ENCODE results near the gene STYK1.
"Not testable (repeated sequence)": the region's sequence is repeated elsewhere in the genome, so short reads cannot be mapped to it uniquely, and the experiment has no call there.

STYK1 gene

DNA sequence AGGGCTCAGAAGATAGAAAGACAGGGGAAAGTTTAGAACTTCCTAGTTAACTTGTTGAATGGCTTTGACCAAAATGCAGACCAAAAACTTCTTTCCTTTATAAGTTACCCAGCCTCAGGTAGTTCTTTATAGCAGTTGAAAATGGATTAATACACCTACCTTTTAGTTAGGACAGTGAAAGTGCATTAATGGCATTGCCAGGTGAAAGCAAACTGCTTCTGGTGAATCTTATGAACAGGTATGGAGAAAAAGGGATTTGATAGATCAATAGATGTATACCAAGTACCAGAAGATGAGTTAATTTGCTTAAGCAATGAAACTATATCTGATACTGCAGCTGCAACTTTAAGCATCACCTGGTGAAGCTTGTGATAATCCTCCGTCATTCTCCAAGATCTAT, 14.2 kb upstream of the STYK1 start:
- no peak for DNase-seq (ENCODE audit: low spot score)

DNA sequence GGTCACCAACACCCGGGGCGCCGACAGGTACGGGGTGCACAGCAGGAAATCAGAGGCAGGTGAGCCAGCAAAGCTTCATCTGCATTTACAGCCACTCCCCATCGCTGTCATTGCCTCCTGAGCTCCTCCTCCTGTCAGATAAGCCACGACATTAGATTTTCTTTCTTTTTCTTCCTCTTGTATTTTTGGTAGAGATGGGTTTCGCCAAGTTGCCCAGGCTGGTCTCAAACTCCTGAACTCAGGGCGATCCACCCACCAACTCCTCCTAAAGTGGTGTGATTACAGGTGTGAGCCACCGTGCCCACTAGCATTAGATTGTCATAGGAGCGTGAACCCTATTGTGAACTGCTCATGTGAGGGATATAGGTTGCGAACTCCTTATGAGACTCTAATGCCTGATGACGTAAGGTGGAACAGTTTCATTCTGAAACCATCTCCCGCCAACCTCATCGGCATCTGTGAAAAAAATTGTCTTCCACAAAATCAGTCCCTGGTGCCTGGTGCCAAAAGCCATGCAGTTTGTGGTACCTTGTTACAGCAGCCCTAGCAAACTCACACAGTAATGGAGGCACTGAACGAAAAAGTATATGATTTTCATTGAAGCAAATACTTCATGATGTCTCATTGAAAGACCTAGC, 1.5 kb downstream of the STYK1 start:
- DNase-seq (ENCODE audit: low spot score) = no peak

DNA sequence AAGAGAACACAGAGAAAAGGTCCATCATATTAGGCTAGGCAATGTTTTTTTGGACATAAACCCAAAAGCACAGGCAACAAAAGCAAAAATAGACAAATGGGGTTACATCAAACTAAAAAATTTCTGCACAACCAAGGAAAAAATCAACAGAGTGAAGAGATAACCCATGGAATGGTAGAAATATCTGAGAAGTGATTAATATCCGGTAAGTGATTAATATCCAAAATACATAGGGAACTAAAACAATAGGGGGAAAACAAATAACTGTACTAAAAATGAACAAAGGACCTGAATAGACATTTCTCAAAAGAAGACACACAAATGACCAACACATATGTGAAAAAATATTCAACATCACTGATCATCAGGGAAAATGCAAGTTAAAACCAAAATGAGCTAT, 4.3 kb downstream of the STYK1 start:
- no peak for DNase-seq (ENCODE audit: low spot score)

DNA sequence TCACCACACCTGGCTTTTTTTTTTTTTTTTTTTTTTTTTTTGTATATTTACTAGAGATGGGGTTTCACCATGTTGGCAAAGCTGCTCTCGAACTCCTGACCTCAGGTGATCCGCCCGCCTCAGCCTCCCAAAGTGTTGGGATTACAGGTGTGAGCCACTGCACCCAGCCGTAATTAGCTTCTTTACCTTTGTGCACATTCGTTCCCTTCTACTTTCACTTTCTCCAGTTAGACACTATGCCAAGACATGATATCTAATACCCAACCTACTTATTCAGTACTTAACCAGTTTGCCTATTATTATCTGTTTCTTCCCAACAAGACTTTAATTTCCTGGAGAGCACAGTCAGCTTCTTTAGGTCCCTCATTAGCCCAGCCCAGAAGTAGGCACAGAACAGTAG, 5.3 kb downstream of the STYK1 start:
- DNase-seq (ENCODE audit: low spot score) = no peak

DNA sequence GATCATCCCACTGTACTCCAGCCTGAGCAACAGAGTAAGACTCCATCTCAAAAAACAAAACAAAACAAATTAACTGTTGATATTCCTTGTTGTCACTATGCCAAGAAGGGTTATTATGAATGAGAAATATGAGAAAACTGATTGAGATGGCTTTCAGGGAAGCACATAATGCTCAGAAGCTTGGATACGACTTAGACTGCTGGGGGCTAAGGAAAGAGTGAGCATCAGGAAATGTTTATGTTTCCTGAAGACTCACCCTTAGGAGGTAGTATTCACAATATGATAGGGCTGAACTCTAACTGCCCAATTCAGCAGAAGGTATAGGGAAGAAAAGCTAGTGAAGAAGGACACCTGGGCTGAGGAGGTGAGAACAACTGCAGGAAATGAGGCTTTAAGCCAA, 6.3 kb downstream of the STYK1 start:
- DNase-seq (ENCODE audit: low spot score) = no peak

DNA sequence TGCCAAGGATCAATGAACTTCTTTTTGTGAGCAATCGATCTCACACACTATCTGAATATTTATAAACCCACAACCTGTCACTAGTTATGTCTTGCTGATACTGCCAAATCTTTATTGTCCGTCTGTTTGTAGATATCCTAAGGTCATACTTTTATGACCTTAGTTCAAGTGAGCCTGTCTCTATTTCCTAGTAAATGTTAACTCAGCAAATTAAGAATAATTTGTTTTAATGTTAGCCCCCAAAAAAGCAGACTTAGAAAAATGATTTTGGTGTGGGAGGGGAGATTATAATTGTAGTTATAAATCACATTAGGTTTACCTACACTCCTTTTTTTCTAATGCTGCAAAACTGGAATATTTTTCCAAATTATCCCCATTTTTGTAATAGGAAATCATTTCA, 9.4 kb downstream of the STYK1 start:
- DNase-seq (ENCODE audit: low spot score) = no peak

DNA sequence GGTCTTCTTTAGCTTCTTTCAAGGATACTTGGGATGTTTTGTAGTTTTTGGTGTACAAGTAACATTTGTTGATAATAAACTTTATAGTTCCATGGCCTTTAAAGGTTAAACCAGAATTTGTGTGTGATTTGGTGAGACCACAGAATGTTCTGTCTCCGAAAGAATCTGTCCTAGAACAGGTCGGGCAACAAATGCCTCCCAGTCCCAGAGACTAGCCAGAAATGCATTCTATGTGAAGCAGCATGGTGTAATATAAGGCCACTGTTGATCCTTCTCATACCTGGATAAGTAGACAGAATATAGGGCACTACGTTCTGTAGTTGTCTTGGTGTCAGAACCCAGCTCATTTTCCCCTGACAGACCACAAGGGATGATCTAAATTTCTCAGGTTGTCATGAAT, 10.0 kb downstream of the STYK1 start:
- DNase-seq (ENCODE audit: low spot score) = no peak

DNA sequence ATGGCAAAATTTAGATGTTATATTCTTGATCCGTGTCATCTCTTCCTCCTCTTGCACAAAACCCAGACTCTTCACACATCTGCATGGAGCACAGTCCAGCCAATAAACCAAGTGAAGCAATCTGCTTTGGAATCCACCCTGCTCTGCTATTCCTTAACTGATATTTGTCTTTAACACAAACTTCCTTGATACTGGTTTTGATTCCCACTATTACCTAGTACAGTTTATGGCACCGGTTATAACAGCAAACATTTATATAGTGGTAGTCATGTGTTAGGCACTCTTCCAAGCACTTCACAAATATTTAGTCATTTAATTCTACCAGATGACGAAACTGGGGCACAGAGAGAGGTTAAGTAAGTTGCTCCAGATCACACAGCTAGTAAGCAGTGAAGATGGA, 12.5 kb downstream of the STYK1 start:
- DNase-seq (ENCODE audit: low spot score) = no peak

DNA sequence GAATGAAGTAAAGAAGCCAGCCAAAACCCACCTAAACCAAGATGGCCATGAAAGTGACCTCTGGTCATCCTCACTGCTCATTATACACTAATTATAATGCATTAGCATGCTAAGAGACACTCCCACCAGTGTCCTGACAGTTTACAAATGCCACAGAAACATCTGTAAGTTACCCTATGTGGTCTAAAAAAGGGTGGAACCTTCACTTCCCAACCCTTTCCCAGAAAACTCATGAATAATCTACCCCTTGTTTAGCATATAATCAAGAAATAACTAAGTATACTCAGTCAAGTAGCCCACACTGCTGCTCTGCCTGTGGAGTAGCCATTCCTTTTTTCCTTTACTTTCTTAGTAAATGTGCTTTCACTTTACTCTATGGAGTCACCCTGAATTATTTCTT, 19.8 kb downstream of the STYK1 start:
- no peak for DNase-seq (ENCODE audit: low spot score)

DNA sequence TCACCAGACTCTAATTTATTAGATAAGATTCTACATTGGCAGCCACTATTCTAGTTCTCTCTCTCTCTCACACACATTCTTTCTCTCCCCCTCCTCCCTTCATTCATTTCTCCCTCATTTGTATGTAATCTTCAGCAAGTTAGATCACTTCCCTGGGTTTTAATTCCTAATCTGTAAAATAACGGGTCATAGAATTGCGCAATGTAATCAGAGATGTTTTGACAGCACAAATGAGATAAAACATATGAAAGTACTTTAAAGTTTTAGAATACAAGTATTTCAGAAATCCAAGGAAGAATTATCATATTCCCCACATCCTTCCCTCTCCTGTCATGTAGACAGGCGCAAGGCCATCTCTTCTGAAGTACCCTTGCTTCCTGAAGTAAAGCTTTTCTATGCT, 21.7 kb downstream of the STYK1 start:
- DNase-seq (ENCODE audit: low spot score) = no peak

DNA sequence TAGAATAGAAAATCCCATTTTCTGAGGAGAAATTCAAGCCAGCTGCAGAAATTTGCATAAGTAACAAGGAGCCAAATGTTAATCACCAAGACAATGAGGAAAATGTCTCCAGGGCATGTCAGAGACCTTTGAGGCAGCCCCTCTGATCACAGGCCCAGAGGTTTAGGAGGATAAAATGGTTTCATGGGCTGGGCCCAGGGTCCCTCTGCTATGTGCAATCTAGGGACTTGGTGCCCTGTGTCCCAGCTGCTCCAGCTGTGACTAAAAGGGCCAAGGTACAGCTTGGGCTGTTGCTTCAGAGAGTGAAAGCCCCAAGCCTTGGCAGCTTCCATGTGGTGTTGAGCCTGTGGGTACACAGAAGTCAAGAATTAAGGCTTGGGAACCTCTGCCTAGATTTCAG, 27.3 kb downstream of the STYK1 start:
- not testable (repeated sequence) for DNase-seq (ENCODE audit: low spot score)

DNA sequence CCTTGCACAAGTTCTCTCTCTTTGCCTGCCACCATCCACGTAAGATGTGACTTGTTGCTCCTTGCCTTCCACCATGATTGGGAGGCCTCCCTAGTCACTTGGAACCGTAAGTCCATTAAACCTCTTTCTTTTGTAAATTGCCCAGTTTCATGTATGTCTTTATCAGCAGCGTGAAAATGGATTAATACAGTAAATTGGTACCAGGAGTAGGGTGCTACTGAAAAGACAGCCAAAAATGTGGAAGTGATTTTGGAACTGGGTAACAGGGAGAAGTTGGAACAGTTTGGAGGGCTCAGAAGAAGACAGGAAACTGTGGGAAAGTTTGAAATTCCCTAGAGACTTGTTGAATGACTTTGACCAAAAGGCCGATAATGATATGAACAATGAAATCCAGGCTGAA, 27.9 kb downstream of the STYK1 start:
- no peak for DNase-seq (ENCODE audit: low spot score)

DNA sequence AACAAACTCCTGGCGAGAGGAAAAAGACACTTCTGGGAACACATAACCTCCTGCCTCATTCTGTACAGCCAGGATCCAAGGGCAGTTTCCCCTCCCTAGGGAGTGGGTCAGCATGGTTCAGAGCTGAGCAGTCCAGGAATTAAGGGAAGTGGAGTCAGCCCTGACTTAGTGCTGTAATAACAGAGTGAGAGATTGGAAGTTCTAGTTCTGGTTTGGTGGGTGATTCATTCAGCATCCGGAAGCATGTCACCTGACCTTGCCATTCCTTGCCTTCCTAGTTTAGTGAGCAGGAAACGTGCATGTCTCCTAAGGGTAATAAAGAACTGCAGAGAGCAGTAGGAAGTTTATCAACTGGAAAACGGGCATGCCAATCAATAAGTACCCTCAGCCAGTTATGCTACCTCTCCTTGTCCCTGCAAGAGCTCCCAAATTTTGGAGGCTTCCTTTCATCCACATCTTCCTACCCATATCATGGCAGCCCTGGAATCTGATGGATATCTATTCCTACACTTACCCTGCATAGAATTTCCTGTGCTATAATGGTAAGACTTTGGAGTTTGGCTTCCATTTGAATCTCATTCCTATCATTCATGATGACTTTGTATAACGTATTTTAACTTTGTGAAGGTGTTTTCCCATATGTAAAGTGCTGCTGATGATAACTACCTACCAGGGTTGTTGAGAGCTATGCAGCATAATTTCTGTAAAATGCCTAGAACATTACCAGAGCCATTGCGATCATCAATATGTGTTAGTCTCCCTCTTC, 31.9 kb downstream of the STYK1 start:
- no peak for DNase-seq (ENCODE audit: low spot score)

DNA sequence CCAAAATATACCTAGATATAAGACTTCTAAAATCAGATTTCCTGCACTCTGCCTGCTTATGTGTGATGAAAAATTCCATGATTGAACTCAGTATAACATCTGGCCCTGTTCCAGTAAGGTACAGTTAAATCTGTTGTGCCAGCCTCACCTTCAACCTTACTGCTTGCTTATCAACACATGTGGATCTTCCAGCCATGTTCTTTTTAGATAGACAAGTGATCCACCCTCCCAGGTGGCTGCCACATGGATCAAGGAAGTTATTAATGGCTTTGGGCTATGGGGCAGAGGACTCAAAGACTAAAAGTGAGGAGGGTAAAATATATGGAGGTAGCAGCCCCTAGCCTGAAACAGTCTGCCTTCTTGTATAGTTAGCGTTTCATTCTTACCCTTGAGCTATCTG, 35.1 kb downstream of the STYK1 start:
- DNase-seq (ENCODE audit: low spot score) = no peak

DNA sequence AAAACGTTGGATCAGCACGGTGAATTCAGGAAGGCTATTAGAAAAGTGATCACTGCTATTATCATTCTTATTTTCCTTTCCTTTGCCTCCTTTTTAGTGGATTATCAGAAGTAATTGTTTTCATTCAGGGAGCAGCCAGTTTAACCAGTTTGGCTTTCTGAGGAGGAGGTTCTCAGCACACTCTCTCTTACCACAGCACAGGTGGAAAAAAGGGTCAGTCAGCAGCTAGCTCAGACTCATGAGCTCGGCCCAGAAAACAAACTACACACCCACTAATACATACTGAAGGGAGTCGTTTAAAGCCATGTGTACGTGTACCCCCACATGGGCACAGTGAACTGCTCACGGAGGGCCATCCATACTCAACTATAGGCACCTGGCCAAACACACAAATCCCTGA, 37.2 kb downstream of the STYK1 start:
- no peak for DNase-seq (ENCODE audit: low spot score)

DNA sequence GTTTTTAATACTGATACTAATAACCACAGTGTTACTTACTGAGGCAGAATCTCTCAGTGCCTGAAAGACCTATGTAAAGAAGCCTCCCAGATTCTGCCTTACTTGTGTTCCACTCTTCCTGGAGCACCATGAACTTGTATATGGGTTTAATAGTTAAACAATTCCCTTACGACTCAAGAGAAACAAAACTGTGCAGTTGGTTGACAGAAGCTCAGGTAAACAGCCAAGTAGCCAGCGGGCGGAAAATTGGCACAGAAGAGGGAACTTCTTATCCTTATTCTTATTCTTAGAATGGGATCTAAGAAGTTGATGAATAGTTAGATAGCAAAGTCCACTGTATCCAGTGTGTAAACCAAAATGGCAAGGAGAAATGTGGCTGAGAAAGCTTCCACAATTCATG, 37.7 kb downstream of the STYK1 start:
- DNase-seq (ENCODE audit: low spot score) = no peak

DNA sequence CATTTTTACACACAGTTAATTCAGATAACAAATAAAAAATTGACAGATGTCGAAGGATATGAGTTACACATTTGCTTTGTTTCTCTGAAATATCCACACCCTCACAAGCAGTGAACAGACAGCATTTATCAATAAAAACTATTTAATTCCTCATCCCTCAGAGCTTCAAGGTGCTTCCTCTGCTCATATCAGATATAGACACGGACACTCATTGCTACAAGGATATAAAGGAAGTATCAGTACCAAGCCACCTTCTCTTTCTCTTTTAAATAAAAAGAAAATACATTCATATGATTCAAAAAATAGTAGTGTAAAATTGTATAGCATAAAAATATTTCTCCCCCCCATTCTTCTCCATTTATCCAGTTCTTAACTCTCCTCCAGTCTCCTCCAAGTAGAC, 38.5 kb downstream of the STYK1 start:
- no peak for DNase-seq (ENCODE audit: low spot score)

DNA sequence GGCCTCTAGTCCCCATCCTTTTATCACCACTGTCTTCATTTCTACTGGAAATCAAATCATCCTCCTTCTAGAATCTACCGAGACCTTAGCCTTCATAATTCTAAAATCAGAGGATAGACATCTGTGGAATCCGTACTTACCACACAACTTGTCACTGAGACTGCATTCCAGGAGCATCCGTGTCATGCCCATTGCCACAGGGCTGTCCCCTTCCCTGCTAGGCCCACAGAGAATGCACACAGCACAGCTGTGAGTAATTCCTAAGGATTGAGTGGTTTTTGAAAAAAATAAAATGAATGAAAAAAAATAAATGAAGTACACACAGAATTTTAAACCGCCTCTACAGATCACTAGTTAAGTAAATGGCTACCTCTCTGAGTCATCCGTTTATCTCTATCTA, 39.4 kb downstream of the STYK1 start:
- DNase-seq (ENCODE audit: low spot score) = no peak

DNA sequence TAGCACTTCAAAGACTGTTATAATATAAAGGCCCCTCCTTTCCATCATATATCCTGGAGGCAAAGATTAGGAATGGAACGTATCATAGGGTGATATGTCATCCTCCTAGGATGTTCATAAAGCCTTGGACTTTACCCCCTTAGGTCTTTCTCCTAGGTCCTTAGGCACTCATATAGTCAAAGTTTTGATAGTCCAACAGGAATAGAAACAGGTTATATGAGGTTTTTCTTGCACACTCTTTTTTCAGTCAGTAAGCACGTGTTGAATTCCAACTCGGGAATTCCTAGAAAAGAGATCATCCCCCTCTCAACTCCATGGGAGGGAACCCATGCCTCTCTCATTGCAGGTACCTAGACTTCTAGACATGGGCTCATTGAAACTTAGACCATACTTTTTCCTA, 40.3 kb downstream of the STYK1 start:
- no peak for DNase-seq (ENCODE audit: low spot score)

DNA sequence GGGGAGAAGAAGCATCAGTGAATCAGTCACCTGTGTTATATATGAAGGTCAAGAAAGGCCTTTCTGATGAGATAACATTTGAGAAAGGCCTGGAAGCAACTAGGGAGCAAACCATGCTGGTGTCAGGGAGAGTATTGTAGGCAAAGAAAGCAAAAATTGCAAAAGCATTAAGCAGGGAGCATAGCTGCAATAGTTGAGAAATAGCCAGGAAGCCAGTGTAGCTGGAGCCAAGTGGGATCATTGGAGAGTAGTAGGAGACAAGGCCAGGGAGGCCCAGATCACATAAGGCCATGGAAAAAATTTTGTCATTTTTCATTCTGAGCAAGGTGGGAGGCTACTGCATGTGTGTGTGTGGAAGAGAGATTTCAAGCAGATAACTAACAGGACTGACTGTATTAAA, 41.6 kb downstream of the STYK1 start:
- DNase-seq (ENCODE audit: low spot score) = no peak

DNA sequence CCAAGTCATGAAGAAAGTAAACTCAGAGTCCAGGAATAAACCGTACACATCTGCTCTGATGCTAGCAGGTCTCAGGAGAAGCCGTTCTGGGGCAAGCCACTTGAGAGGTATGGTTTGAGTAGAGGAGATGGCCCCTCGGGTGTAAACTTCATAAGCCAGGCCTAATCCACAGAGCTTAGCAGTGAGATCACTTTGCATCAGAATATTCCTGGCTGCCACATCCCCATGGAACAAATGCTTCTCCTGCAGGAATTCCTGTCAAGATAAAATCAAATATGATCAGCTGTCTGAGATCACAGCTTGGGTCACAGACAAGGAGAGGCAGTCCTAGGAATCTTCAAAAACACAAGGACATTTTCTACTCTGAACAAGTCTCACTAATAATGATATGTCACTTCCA, 49.2 kb downstream of the STYK1 start:
- DNase-seq (ENCODE audit: low spot score) = no peak

DNA sequence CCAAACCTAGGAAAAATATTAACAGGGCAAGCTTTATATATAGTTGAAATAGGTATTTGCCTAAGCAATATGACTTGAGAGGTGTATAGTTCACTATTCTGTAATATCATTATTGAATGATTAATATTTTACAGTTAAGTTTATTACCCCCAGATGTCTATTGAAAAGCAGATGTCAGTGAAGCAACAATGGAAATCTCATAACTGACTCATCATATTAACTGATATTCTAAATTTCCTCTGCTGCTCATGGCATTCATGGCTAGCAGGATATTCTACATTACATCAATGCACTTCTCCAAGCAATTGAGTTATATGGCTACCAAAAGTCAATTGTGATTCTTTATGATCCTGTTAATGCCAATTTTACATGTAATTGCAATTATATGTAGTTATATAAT, 50.7 kb downstream of the STYK1 start:
- DNase-seq (ENCODE audit: low spot score) = no peak

DNA sequence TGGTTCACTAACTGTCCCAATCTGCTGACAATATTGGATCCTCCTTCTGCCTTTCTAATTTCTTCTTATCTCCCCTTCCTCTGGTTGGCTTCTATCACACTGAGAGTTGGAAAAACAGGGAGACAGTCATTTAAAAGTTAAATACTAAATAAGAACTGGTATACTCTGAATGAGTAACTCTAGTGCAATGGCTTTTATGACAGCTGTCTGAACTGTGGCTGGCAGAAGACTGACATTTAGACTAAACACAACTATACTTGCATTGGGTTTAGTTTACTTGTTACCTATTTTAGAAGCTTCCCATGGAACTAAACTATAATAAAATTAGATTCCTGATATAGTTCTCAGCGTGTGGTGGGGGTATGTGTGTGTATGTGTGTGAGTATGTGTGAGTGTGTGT, 52.6 kb downstream of the STYK1 start:
- no peak for DNase-seq (ENCODE audit: low spot score)

DNA sequence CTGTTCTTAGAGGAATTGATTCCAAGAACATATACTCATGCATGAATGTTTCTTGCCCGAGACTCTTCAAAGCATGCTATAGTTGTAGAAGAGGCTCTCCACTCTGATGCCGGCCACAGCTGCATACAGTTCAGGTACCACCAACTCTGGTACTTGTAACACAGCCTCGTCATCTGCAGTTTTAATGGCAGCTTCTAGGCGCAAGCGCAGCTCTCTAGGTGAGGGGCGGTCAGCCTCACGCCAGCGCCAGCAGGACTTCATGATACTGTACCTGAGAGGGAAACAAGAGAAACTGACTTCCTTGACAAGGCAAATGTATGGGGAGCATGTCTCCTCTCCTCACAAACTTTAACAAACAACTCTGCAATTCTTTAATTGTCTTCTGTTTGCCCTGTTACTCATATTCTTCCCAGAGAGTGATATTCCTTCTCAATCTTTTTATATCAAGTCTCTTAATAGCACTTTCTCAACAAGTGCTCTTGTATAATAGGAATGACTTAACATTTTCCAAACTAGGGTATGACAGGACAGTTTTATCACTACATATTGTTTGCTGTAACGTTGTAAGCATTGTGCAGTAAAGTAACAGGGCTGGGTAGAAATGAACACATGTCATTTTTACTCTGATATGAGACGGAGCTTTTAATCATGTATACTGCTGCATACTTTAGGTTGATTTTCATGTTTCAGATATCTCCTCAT, 53.6 kb downstream of the STYK1 start:
- DNase-seq (ENCODE audit: low spot score) = no peak

Measured in ecto neural progenitor cell (in vitro differentiated cells).